ENCODE data around the gene MBD3.

The MBD3 gene

GRCh38 chr19:1577090-1577928 lies 15.4 kb downstream of the MBD3 start:
- Mint-ChIP-seq H3K4me3 (no peak overlapping the region), H3K4me1 (no peaks in the 10 kb centered on the region), H3K9me3 (no peaks in the 10 kb centered on the region), H3K36me3 (ENCODE audit: low read depth) (peaks cover 12% of the 10 kb centered on the region), H3K27ac (no peak overlapping the region), H3K27me3 (no peaks in the 10 kb centered on the region)
- no peak for ATAC-seq
- no peak for DNase-seq

- no peaks in the 10 kb centered on the region for H3K9me3 Mint-ChIP-seq
- no peak for DNase-seq
- H3K4me1 Mint-ChIP-seq = no peaks in the 10 kb centered on the region
- no peak overlapping the region for H3K4me3 Mint-ChIP-seq
- H3K27ac Mint-ChIP-seq = no peak overlapping the region
- no peak for ATAC-seq
- no peaks in the 10 kb centered on the region for H3K27me3 Mint-ChIP-seq
- peaks cover 12% of the 10 kb centered on the region for H3K36me3 Mint-ChIP-seq (ENCODE audit: low read depth)
These were observed 16.2 kb downstream of the MBD3 start for GRCh38 chr19:1576242-1577089.

- H3K9me3 Mint-ChIP-seq = no peaks in the 10 kb centered on the region
- no peak overlapping the region for H3K27ac Mint-ChIP-seq
- peaks cover 9% of the 10 kb centered on the region for H3K36me3 Mint-ChIP-seq (ENCODE audit: low read depth)
- DNase-seq (no peak), ATAC-seq (peak; percentile 16)
- peaks cover under 1% of the 10 kb centered on the region for H3K27me3 Mint-ChIP-seq
- no peak overlapping the region for H3K4me3 Mint-ChIP-seq
- no peaks in the 10 kb centered on the region for H3K4me1 Mint-ChIP-seq
These were observed 17.1 kb downstream of the MBD3 start for GRCh38 chr19:1575323-1576241.

GRCh38 chr19:1574354-1575136 lies 18.1 kb downstream of the MBD3 start:
- Mint-ChIP-seq H3K27me3 (peaks cover 10% of the 10 kb centered on the region), H3K4me1 (peaks cover 2% of the 10 kb centered on the region), H3K9me3 (no peaks in the 10 kb centered on the region), H3K27ac (no peak overlapping the region), H3K36me3 (ENCODE audit: low read depth) (peaks cover 5% of the 10 kb centered on the region), H3K4me3 (no peak overlapping the region)
- ATAC-seq (no peak), DNase-seq (no peak)

- no peak overlapping the region for H3K4me3 Mint-ChIP-seq
- no peak for DNase-seq
- H3K27ac Mint-ChIP-seq = no peak overlapping the region
These were observed 19.9 kb downstream of the MBD3 start for GRCh38 chr19:1572795-1573194.

GRCh38 chr19:1571358-1571757 lies 21.3 kb downstream of the MBD3 start:
- no peaks in the 10 kb centered on the region for H3K9me3 Mint-ChIP-seq
- no peak overlapping the region for H3K27ac Mint-ChIP-seq
- H3K36me3 Mint-ChIP-seq (ENCODE audit: low read depth) = no peaks in the 10 kb centered on the region
- H3K4me3 Mint-ChIP-seq = no peak overlapping the region
- no peak for ATAC-seq
- peaks cover 12% of the 10 kb centered on the region for H3K27me3 Mint-ChIP-seq
- H3K4me1 Mint-ChIP-seq = peaks cover 2% of the 10 kb centered on the region
- no peak for DNase-seq

More at GRCh38 chr19:1572795-1573194, 19.9 kb downstream of the MBD3 start:
- H3K27me3 Mint-ChIP-seq = peaks cover 12% of the 10 kb centered on the region
- H3K4me1 Mint-ChIP-seq = peaks cover 2% of the 10 kb centered on the region
- H3K36me3 Mint-ChIP-seq (ENCODE audit: low read depth) = no peaks in the 10 kb centered on the region
- no peak for ATAC-seq
- no peaks in the 10 kb centered on the region for H3K9me3 Mint-ChIP-seq

- no peak for ATAC-seq
- no peak overlapping the region for H3K4me3 Mint-ChIP-seq
These were observed 21.8 kb downstream of the MBD3 start for GRCh38 chr19:1570836-1571235.

GRCh38 chr19:1569997-1570396 lies 22.7 kb downstream of the MBD3 start:
- ATAC-seq = no peak
- Mint-ChIP-seq H3K4me1 (peaks cover 2% of the 10 kb centered on the region), H3K27me3 (peaks cover 12% of the 10 kb centered on the region), H3K36me3 (ENCODE audit: low read depth) (no peaks in the 10 kb centered on the region), H3K27ac (no peak overlapping the region), H3K9me3 (no peaks in the 10 kb centered on the region), H3K4me3 (no peak overlapping the region)
- no peak for DNase-seq

More at GRCh38 chr19:1570836-1571235, 21.8 kb downstream of the MBD3 start:
- no peak for DNase-seq
- Mint-ChIP-seq H3K9me3 (no peaks in the 10 kb centered on the region), H3K27ac (no peak overlapping the region), H3K27me3 (peaks cover 12% of the 10 kb centered on the region), H3K36me3 (ENCODE audit: low read depth) (no peaks in the 10 kb centered on the region), H3K4me1 (peaks cover 2% of the 10 kb centered on the region)

- DNase-seq = peak; percentile 82
- Mint-ChIP-seq H3K27me3 (peaks cover 12% of the 10 kb centered on the region), H3K27ac (no peak within 1 kb of the TSS), H3K36me3 (ENCODE audit: low read depth) (no peaks in the 10 kb centered on the region), H3K9me3 (no peaks in the 10 kb centered on the region), H3K4me1 (peaks cover 2% of the 10 kb centered on the region), H3K4me3 (peak within 1 kb of the TSS; percentile 34)
- peak; percentile 70 for ATAC-seq
These were observed 24.2 kb downstream of the MBD3 start, which contains the start of gene MEX3D for GRCh38 chr19:1568320-1569019. Gene MEX3D, minus strand, starts transcription at chr19:1568325. Its CDS starts 267 bp downstream, at chr19:1568058.

- no peak overlapping the region for H3K27ac Mint-ChIP-seq
These were observed 24.8 kb downstream of the MBD3 start for GRCh38 chr19:1567848-1568227.

GRCh38 chr19:1567116-1567847 lies 25.4 kb downstream of the MBD3 start:
- Mint-ChIP-seq H3K27me3 (peaks cover 12% of the 10 kb centered on the region), H3K4me3 (no peak overlapping the region), H3K4me1 (peaks cover 2% of the 10 kb centered on the region), H3K36me3 (ENCODE audit: low read depth) (no peaks in the 10 kb centered on the region), H3K27ac (no peak overlapping the region), H3K9me3 (no peaks in the 10 kb centered on the region)
- no peak for ATAC-seq
- peak; percentile 16 for DNase-seq

More at GRCh38 chr19:1567848-1568227, 24.8 kb downstream of the MBD3 start:
- DNase-seq = no peak
- peaks cover 2% of the 10 kb centered on the region for H3K4me1 Mint-ChIP-seq
- peaks cover 12% of the 10 kb centered on the region for H3K27me3 Mint-ChIP-seq
- H3K36me3 Mint-ChIP-seq (ENCODE audit: low read depth) = no peaks in the 10 kb centered on the region
- H3K4me3 Mint-ChIP-seq = no peak overlapping the region
- no peaks in the 10 kb centered on the region for H3K9me3 Mint-ChIP-seq
- ATAC-seq = no peak

GRCh38 chr19:1566392-1567115 lies 26.1 kb downstream of the MBD3 start:
- no peak for DNase-seq

More at GRCh38 chr19:1566392-1567115, 26.1 kb downstream of the MBD3 start:
- no peaks in the 10 kb centered on the region for H3K9me3 Mint-ChIP-seq
- H3K27ac Mint-ChIP-seq = no peak overlapping the region
- no peaks in the 10 kb centered on the region for H3K36me3 Mint-ChIP-seq (ENCODE audit: low read depth)
- H3K27me3 Mint-ChIP-seq = peaks cover 12% of the 10 kb centered on the region
- peaks cover 2% of the 10 kb centered on the region for H3K4me1 Mint-ChIP-seq
- no peak overlapping the region for H3K4me3 Mint-ChIP-seq
- no peak for ATAC-seq
